Lung (tissue), 12 donors: ENCODE data around the gene TFF1. TPM values are rescaled to one million over a fixed set of nuclear protein-coding genes. Genes with fewer than 3 reads are reported as not detected.

Experiments
- ATAC-seq: fragments of 200-7000 bp; cut with Tn5 transposase; one replicate; pipeline ENCODE4 v1.9.1; 2020; ENCODE audit warnings: moderate number of reproducible peaks; ENCODE audit not compliant: insufficient read depth, low FRiP score
- DNase-seq, 3 donors: peaks; one replicate each; pipeline ENCODE4 v3.0.0-alpha.2; 2013 to 2017
- H3K27ac ChIP-seq, 2 donors: one replicate each; pipeline ENCODE4 v1.5.1; 2013; ENCODE audit warnings: mild to moderate bottlenecking in 2 of 2, moderate library complexity in 2 of 2, control low read depth in 1 of 2, inconsistent platforms in 1 of 2, low read depth in 1 of 2, low read length in 1 of 2
- H3K27me3 ChIP-seq, 3 donors: one replicate each; pipeline ENCODE4 v1.5.1; 2013; ENCODE audit warnings: low read length in 2 of 3; ENCODE audit not compliant: control insufficient read depth in 3 of 3, insufficient read depth in 3 of 3
- H3K36me3 ChIP-seq, 4 donors: one replicate each; pipeline ENCODE4 v1.5.1; 2013; ENCODE audit warnings: low read length in 4 of 4, mild to moderate bottlenecking in 1 of 4, moderate library complexity in 1 of 4; ENCODE audit not compliant: control insufficient read depth in 4 of 4, insufficient read depth in 4 of 4
- H3K4me1 ChIP-seq, 5 donors: one replicate each; pipeline ENCODE4 v1.5.1; 2013; ENCODE audit warnings: low read length in 5 of 5, mild to moderate bottlenecking in 2 of 5, moderate library complexity in 1 of 5; ENCODE audit not compliant: control insufficient read depth in 5 of 5, insufficient read depth in 5 of 5
- H3K4me3 ChIP-seq: one replicate; pipeline ENCODE4 v1.5.1; 2013; ENCODE audit warnings: mild to moderate bottlenecking, control low read depth, moderate library complexity
- H3K9ac ChIP-seq, 2 donors: one replicate each; pipeline ENCODE4 v1.5.1; 2013; ENCODE audit warnings: low read length in 2 of 2, control low read depth in 1 of 2; ENCODE audit not compliant: insufficient read depth in 1 of 2
- H3K9me3 ChIP-seq, 4 donors: one replicate each; pipeline ENCODE4 v1.5.1; 2013; ENCODE audit warnings: low read length in 3 of 4, mild to moderate bottlenecking in 1 of 4, moderate library complexity in 1 of 4; ENCODE audit not compliant: control insufficient read depth in 4 of 4, insufficient read depth in 3 of 4
- WGBS, 2 donors: extraction: QIAGEN DNeasy Blood & Tissue Kit; methylation state at CpG; one replicate each; pipeline ENCODE4 v1.1.7; 2013; 5-methylcytosine and 5-hydroxymethylcytosine counted together
- polyA plus RNA-seq, 2 donors: library from polyadenylated mRNA; stranded (reverse); fragments of 200-250 nt; gene quantifications; one replicate each; pipeline ENCODE4 v1.2.1, GENCODE V29; 2013
- total RNA-seq, 2 donors: library from RNA; depleted of rRNA in 1 of 2; stranded (reverse); fragments of >200 nt in 1 of 2; gene quantifications; one replicate each; pipeline ENCODE4 v1.2.1, GENCODE V29; 2014 to 2021
- TF ChIP-seq, protein P1 (sequence below): IDR thresholded peaks from 2 replicates; pipeline ENCODE4 v1.5.1; 2012; ENCODE audit warnings: mild to moderate bottlenecking; ENCODE audit errors: control extremely low read depth, extremely low read depth
- donor health status: control.
- donor health status: control.
- donor health status: Bipolar disorder and iron deficiency.
- donor health status: healthy.
- donor health status: DM: yes; HTN: yes; CAD: no.

The TFF1 gene
- total and polyA plus RNA-seq, 4 donors: 0.83 to 3.8 (median 1.2) TPM; not detected in 1

- Histone ChIP-seq H3K9ac (no peak overlapping the region), H3K9me3 (no peaks in the 10 kb centered on the region), H3K27me3 (peaks cover 0 to 5% (median 3%) of the 10 kb centered on the region in 3 donors), H3K36me3 (no peaks in the 10 kb centered on the region), H3K27ac (no peak overlapping the region), H3K4me3 (no peak overlapping the region), H3K4me1 (peaks cover 0 to 5% (median 0%) of the 10 kb centered on the region in 5 donors)
- TF ChIP-seq, protein P1, sequence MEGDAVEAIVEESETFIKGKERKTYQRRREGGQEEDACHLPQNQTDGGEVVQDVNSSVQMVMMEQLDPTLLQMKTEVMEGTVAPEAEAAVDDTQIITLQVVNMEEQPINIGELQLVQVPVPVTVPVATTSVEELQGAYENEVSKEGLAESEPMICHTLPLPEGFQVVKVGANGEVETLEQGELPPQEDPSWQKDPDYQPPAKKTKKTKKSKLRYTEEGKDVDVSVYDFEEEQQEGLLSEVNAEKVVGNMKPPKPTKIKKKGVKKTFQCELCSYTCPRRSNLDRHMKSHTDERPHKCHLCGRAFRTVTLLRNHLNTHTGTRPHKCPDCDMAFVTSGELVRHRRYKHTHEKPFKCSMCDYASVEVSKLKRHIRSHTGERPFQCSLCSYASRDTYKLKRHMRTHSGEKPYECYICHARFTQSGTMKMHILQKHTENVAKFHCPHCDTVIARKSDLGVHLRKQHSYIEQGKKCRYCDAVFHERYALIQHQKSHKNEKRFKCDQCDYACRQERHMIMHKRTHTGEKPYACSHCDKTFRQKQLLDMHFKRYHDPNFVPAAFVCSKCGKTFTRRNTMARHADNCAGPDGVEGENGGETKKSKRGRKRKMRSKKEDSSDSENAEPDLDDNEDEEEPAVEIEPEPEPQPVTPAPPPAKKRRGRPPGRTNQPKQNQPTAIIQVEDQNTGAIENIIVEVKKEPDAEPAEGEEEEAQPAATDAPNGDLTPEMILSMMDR: no peak
- WGBS, 2 donors: 89 to 93% methylated on average over 14 of the region's 14 CpGs
- ATAC-seq: no peak
- no peak for DNase-seq
Measured at GRCh38 chr21:42367367-42368165, 1.2 kb upstream of the TFF1 start.

- Histone ChIP-seq H3K9me3 (no peaks in the 10 kb centered on the region), H3K36me3 (no peaks in the 10 kb centered on the region), H3K9ac (no peak overlapping the region), H3K4me1 (no peaks in the 10 kb centered on the region), H3K27me3 (peaks cover 0 to 5% (median 3%) of the 10 kb centered on the region in 3 donors), H3K4me3 (no peak overlapping the region), H3K27ac (no peak overlapping the region)
- DNase-seq (no peak), ATAC-seq (no peak)
- TF ChIP-seq, protein P1: no peak
- 73 to 83% methylated on average over 6 of the region's 6 CpGs for WGBS, 2 donors
Measured at GRCh38 chr21:42365770-42366169, 565 bp downstream of the TFF1 start.

- no peak overlapping the region for H3K9ac ChIP-seq
- DNase-seq (no peak), ATAC-seq (no peak)
- H3K36me3 ChIP-seq: no peaks in the 10 kb centered on the region
- no peak overlapping the region for H3K27ac ChIP-seq
- no peak overlapping the region for H3K4me3 ChIP-seq
- TF ChIP-seq, protein P1: no peak
- H3K27me3 ChIP-seq: peaks cover 0 to 5% (median 3%) of the 10 kb centered on the region in 3 donors
- peaks cover 0 to 5% (median 2%) of the 10 kb centered on the region in 4 donors for H3K9me3 ChIP-seq
- no peaks in the 10 kb centered on the region for H3K4me1 ChIP-seq
- WGBS, 2 donors: 53 to 69% methylated on average over 13 of the region's 13 CpGs
Measured at GRCh38 chr21:42364304-42364865, 1.9 kb downstream of the TFF1 start.
